Astrocyte of the spinal cord (primary cell): Measurements from ENCODE around the gene SERPINH1.

Source experiments
- DNase-seq: peaks from one replicate; pipeline ENCODE4 v3.0.0; 2011; ENCODE audit warnings: low read depth, low spot score
- H3K4me3 ChIP-seq: 2 replicates; pipeline ENCODE4 v1.5.1; 2011; ENCODE audit warnings: low read depth, mild to moderate bottlenecking, low read length, moderate library complexity
- CTCF ChIP-seq: IDR thresholded peaks from 2 replicates; pipeline ENCODE4 v1.5.1; 2012; ENCODE audit warnings: low read depth, mild to moderate bottlenecking, low read length, inconsistent platforms
- in situ Hi-C: cut with HindIII; loops from 2 replicates; pipeline ENCODE4 v1.10.0; 2017; ENCODE audit warnings: low sequenced_read_pairs

SERPINH1 gene

GRCh38 chr11:75586395-75586794, 24.3 kb downstream of the SERPINH1 start:
- no peak for DNase-seq
- in situ Hi-C loops: no loop called here
- no peak overlapping the region for H3K4me3 ChIP-seq
- TF ChIP-seq CTCF: no peak

GRCh38 chr11:75588051-75588481, 26.0 kb downstream of the SERPINH1 start:
- H3K4me3 ChIP-seq: no peak overlapping the region
- TF ChIP-seq CTCF: no peak
- DNase-seq: no peak
- in situ Hi-C loops: no loop called here

GRCh38 chr11:75589051-75589450, 27.0 kb downstream of the SERPINH1 start:
- DNase-seq: no peak
- no peak overlapping the region for H3K4me3 ChIP-seq
- no peak for TF ChIP-seq CTCF
- in situ Hi-C loops: no loop called here

- DNase-seq: no peak
- in situ Hi-C loops: no loop called here
- no peak for TF ChIP-seq CTCF
- H3K4me3 ChIP-seq: no peak overlapping the region
Measured at GRCh38 chr11:75589933-75590332, 27.9 kb downstream of the SERPINH1 start.

GRCh38 chr11:75591371-75591770, 29.3 kb downstream of the SERPINH1 start:
- no peak overlapping the region for H3K4me3 ChIP-seq
- in situ Hi-C loops: no loop called here
- no peak for DNase-seq
- TF ChIP-seq CTCF: no peak

- DNase-seq: no peak
- in situ Hi-C loops: no loop called here
- no peak for TF ChIP-seq CTCF
- no peak overlapping the region for H3K4me3 ChIP-seq
Measured at GRCh38 chr11:75591966-75592365, 29.9 kb downstream of the SERPINH1 start.

GRCh38 chr11:75592715-75593114, 30.7 kb downstream of the SERPINH1 start:
- in situ Hi-C loops: no loop called here
- no peak for TF ChIP-seq CTCF
- DNase-seq: no peak
- no peak overlapping the region for H3K4me3 ChIP-seq
